WTC11 (cell line): Measurements from ENCODE around the gene HMCN1. TPM values are rescaled to one million over a fixed set of nuclear protein-coding genes. Genes with fewer than 3 reads are reported as not detected.

Experiments used
- ATAC-seq: fragments of 200-7000 bp; cut with Tn5 transposase; 2 replicates; pipeline ENCODE4 v1.10.0; 2021; ENCODE audit warnings: mild to moderate bottlenecking, moderate library complexity
- CTCF ChIA-PET: fragments of 300-600 bp; sonication (Branson Sonifier 250); formaldehyde crosslinking; loops from one replicate; lab custom pipeline; 2021; ENCODE audit warnings: antibody characterized with exemption; lab: Charles Lee
- POLR2A ChIA-PET: fragments of 350-600 bp; sonication (Branson Sonifier 250); formaldehyde crosslinking; loops from one replicate; lab custom pipeline; 2021; ENCODE audit warnings: antibody characterized with exemption; lab: Charles Lee
- DNase-seq: peaks from one replicate; pipeline ENCODE4 v3.0.0; 2021; ENCODE audit warnings: low spot score
- H3K27ac Mint-ChIP-seq: 2 replicates; pipeline ENCODE4 v1.8.0; 2021; ENCODE audit warnings: mixed read lengths
- H3K27me3 Mint-ChIP-seq: 2 replicates; pipeline ENCODE4 v1.8.0; 2021; ENCODE audit warnings: low read depth, mild to moderate bottlenecking, moderate library complexity, mixed read lengths
- H3K36me3 Mint-ChIP-seq: 2 replicates; pipeline ENCODE4 v1.8.0; 2021; ENCODE audit warnings: mixed read lengths
- H3K4me1 Mint-ChIP-seq: 2 replicates; pipeline ENCODE4 v1.8.0; 2022; ENCODE audit warnings: mixed read lengths
- H3K4me3 Mint-ChIP-seq: 2 replicates; pipeline ENCODE4 v1.8.0; 2021; ENCODE audit warnings: mild to moderate bottlenecking, moderate library complexity, mixed read lengths
- H3K9me3 Mint-ChIP-seq: 2 replicates; pipeline ENCODE4 v1.8.0; 2021; ENCODE audit warnings: mixed read lengths
- ATF1 ChIP-seq: sonication (generic); formaldehyde crosslinking; IDR thresholded peaks from 2 replicates; pipeline ENCODE4 v1.8.1; 2023; ENCODE audit warnings: mild to moderate bottlenecking, moderate library complexity, missing genetic modification reagents
- FOXK1 ChIP-seq: sonication (generic); formaldehyde crosslinking; IDR thresholded peaks from 2 replicates; pipeline ENCODE4 v1.8.0; 2022; ENCODE audit warnings: mild to moderate bottlenecking, moderate library complexity, missing genetic modification reagents
- GRHL2 ChIP-seq: fragments of 250-450 bp; sonication (Bioruptor Pico); IDR thresholded peaks from 2 replicates; pipeline ENCODE4 v1.8.0; 2022; ENCODE audit warnings: mild to moderate bottlenecking, moderate library complexity; ENCODE audit not compliant: insufficient replicate concordance, severe bottlenecking
- HMGA2 ChIP-seq: fragments of 250-450 bp; sonication (Bioruptor Pico); IDR thresholded peaks from 2 replicates; pipeline ENCODE4 v1.4.0; 2021; ENCODE audit warnings: mild to moderate bottlenecking, moderate library complexity
- IRF2 ChIP-seq: sonication (generic); formaldehyde crosslinking; IDR thresholded peaks from 2 replicates; pipeline ENCODE4 v1.8.0; 2022; ENCODE audit warnings: low read depth, missing genetic modification reagents, borderline replicate concordance
- JAZF1 ChIP-seq: fragments of 250-450 bp; sonication (Bioruptor Pico); IDR thresholded peaks from 2 replicates; pipeline ENCODE4 v1.9.0; 2021; ENCODE audit warnings: moderate library complexity, mild to moderate bottlenecking, inconsistent platforms
- NFE2L1 ChIP-seq: sonication (generic); formaldehyde crosslinking; IDR thresholded peaks from 2 replicates; pipeline ENCODE4 v1.8.1; 2023; ENCODE audit warnings: missing genetic modification reagents
- RORB ChIP-seq: fragments of 250-450 bp; sonication (Bioruptor Pico); IDR thresholded peaks from 2 replicates; pipeline ENCODE4 v1.9.0; 2021; ENCODE audit warnings: mild to moderate bottlenecking
- SMAD4 ChIP-seq: sonication (generic); formaldehyde crosslinking; IDR thresholded peaks from 2 replicates; pipeline ENCODE4 v1.8.0; 2022; ENCODE audit warnings: mild to moderate bottlenecking, missing genetic modification reagents
- ZNF263 ChIP-seq: sonication (generic); formaldehyde crosslinking; IDR thresholded peaks from 2 replicates; pipeline ENCODE4 v1.8.1; 2022; ENCODE audit warnings: low read depth, mild to moderate bottlenecking, moderate library complexity, missing genetic modification reagents
- ZNF317 ChIP-seq: sonication (generic); formaldehyde crosslinking; IDR thresholded peaks from 2 replicates; pipeline ENCODE4 v1.8.1; 2023; ENCODE audit warnings: low read depth, mild to moderate bottlenecking, moderate library complexity, missing genetic modification reagents, borderline replicate concordance
- ZNF396 ChIP-seq: fragments of 250-450 bp; sonication (Bioruptor Pico); IDR thresholded peaks from 2 replicates; pipeline ENCODE4 v1.8.0; 2021; ENCODE audit warnings: mild to moderate bottlenecking, moderate library complexity, borderline replicate concordance
- ZNF671 ChIP-seq: fragments of 250-450 bp; sonication (Bioruptor Pico); IDR thresholded peaks from 2 replicates; pipeline ENCODE4 v1.8.0; 2021; ENCODE audit warnings: mild to moderate bottlenecking
- total RNA-seq: library from RNA; stranded (reverse); gene quantifications from 3 replicates; pipeline ENCODE4 v1.2.3, GENCODE V29; 2021
- TF ChIP-seq, protein P1 (sequence below): sonication (generic); formaldehyde crosslinking; IDR thresholded peaks from 2 replicates; pipeline ENCODE4 v1.8.1; 2023; ENCODE audit warnings: mild to moderate bottlenecking, moderate library complexity, missing genetic modification reagents
- TF ChIP-seq, protein P2 (sequence below): fragments of 250-450 bp; sonication (Bioruptor Pico); IDR thresholded peaks from 2 replicates; pipeline ENCODE4 v1.9.0; 2021; ENCODE audit warnings: moderate library complexity, mild to moderate bottlenecking, inconsistent platforms, borderline replicate concordance
- TF ChIP-seq, protein P3 (sequence below): sonication (generic); formaldehyde crosslinking; IDR thresholded peaks from 2 replicates; pipeline ENCODE4 v1.8.1; 2022; ENCODE audit warnings: mild to moderate bottlenecking, moderate library complexity, missing genetic modification reagents
- TF ChIP-seq, protein P4 (sequence below): fragments of 200-600 bp; IDR thresholded peaks from 2 replicates; pipeline ENCODE4 v1.8.0; 2022; ENCODE audit warnings: antibody characterized with exemption
- TF ChIP-seq, protein P5 (sequence below): sonication (generic); formaldehyde crosslinking; IDR thresholded peaks from 2 replicates; pipeline ENCODE4 v1.8.1; 2022; ENCODE audit warnings: low read depth, missing genetic modification reagents, borderline replicate concordance
- TF ChIP-seq, protein P6 (sequence below): sonication (generic); formaldehyde crosslinking; conservative IDR thresholded peaks from 2 replicates; pipeline ENCODE4 v1.8.1; 2022; ENCODE audit warnings: mild to moderate bottlenecking, missing genetic modification reagents
- TF ChIP-seq, protein P7 (sequence below): fragments of 250-450 bp; sonication (Bioruptor Pico); IDR thresholded peaks from 2 replicates; pipeline ENCODE4 v1.9.0; 2021; ENCODE audit warnings: mild to moderate bottlenecking, borderline replicate concordance

HMCN1 gene
- total RNA-seq, 1 experiment from 2014 or later: 5.6 TPM

DNA sequence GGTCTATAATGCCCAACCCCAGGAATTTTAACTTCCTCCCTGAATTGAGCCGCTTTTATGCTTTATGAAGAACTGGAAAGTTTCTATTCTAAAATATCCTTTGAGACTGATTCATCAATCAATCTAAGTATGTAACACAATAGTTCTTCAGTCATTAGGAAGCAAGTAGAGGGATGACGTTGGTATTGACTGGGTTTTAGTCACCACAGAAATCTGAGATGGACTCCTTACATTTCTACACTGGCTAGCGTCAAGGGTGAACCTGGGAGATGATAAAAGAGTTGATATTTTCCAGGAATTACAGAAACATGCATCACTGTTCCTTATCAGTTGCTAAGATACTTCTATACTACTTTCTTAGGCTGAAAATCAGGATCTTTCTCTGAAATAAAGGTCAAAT, 308.0 kb downstream of the HMCN1 start:
- POLR2A ChIA-PET: no interaction called here
- DNase-seq: no peak
- TF ChIP-seq, protein P1, sequence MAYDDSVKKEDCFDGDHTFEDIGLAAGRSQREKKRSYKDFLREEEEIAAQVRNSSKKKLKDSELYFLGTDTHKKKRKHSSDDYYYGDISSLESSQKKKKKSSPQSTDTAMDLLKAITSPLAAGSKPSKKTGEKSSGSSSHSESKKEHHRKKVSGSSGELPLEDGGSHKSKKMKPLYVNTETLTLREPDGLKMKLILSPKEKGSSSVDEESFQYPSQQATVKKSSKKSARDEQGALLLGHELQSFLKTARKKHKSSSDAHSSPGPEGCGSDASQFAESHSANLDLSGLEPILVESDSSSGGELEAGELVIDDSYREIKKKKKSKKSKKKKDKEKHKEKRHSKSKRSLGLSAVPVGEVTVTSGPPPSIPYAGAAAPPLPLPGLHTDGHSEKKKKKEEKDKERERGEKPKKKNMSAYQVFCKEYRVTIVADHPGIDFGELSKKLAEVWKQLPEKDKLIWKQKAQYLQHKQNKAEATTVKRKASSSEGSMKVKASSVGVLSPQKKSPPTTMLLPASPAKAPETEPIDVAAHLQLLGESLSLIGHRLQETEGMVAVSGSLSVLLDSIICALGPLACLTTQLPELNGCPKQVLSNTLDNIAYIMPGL: no peak
- TF ChIP-seq, protein P2, sequence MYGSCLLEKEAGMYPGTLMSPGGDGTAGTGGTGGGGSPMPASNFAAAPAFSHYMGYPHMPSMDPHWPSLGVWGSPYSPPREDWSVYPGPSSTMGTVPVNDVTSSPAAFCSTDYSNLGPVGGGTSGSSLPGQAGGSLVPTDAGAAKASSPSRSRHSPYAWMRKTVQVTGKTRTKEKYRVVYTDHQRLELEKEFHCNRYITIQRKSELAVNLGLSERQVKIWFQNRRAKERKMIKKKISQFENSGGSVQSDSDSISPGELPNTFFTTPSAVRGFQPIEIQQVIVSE: no peak
- TF ChIP-seq ZNF671: no peak
- TF ChIP-seq NFE2L1 (CRISPR knock-in tag): no peak
- no peak for TF ChIP-seq ZNF317
- no peak for TF ChIP-seq GRHL2 (CRISPR knock-in tag)
- no peak for TF ChIP-seq SMAD4 (CRISPR knock-in tag)
- TF ChIP-seq, protein P3, sequence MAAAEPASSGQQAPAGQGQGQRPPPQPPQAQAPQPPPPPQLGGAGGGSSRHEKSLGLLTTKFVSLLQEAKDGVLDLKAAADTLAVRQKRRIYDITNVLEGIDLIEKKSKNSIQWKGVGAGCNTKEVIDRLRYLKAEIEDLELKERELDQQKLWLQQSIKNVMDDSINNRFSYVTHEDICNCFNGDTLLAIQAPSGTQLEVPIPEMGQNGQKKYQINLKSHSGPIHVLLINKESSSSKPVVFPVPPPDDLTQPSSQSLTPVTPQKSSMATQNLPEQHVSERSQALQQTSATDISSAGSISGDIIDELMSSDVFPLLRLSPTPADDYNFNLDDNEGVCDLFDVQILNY (CRISPR knock-in tag): no peak
- TF ChIP-seq, protein P4, sequence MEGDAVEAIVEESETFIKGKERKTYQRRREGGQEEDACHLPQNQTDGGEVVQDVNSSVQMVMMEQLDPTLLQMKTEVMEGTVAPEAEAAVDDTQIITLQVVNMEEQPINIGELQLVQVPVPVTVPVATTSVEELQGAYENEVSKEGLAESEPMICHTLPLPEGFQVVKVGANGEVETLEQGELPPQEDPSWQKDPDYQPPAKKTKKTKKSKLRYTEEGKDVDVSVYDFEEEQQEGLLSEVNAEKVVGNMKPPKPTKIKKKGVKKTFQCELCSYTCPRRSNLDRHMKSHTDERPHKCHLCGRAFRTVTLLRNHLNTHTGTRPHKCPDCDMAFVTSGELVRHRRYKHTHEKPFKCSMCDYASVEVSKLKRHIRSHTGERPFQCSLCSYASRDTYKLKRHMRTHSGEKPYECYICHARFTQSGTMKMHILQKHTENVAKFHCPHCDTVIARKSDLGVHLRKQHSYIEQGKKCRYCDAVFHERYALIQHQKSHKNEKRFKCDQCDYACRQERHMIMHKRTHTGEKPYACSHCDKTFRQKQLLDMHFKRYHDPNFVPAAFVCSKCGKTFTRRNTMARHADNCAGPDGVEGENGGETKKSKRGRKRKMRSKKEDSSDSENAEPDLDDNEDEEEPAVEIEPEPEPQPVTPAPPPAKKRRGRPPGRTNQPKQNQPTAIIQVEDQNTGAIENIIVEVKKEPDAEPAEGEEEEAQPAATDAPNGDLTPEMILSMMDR: no peak
- no peak for TF ChIP-seq ZNF263 (CRISPR knock-in tag)
- no peak for TF ChIP-seq FOXK1 (CRISPR knock-in tag)
- TF ChIP-seq RORB (CRISPR knock-in tag): no peak
- TF ChIP-seq, protein P5, sequence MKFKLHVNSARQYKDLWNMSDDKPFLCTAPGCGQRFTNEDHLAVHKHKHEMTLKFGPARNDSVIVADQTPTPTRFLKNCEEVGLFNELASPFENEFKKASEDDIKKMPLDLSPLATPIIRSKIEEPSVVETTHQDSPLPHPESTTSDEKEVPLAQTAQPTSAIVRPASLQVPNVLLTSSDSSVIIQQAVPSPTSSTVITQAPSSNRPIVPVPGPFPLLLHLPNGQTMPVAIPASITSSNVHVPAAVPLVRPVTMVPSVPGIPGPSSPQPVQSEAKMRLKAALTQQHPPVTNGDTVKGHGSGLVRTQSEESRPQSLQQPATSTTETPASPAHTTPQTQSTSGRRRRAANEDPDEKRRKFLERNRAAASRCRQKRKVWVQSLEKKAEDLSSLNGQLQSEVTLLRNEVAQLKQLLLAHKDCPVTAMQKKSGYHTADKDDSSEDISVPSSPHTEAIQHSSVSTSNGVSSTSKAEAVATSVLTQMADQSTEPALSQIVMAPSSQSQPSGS (CRISPR knock-in tag): no peak
- TF ChIP-seq ATF1 (CRISPR knock-in tag): no peak
- TF ChIP-seq ZNF396 (CRISPR knock-in tag): no peak
- TF ChIP-seq HMGA2: no peak
- TF ChIP-seq IRF2: no peak
- TF ChIP-seq, protein P6, sequence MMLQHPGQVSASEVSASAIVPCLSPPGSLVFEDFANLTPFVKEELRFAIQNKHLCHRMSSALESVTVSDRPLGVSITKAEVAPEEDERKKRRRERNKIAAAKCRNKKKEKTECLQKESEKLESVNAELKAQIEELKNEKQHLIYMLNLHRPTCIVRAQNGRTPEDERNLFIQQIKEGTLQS (CRISPR knock-in tag): no peak
- TF ChIP-seq, protein P7, sequence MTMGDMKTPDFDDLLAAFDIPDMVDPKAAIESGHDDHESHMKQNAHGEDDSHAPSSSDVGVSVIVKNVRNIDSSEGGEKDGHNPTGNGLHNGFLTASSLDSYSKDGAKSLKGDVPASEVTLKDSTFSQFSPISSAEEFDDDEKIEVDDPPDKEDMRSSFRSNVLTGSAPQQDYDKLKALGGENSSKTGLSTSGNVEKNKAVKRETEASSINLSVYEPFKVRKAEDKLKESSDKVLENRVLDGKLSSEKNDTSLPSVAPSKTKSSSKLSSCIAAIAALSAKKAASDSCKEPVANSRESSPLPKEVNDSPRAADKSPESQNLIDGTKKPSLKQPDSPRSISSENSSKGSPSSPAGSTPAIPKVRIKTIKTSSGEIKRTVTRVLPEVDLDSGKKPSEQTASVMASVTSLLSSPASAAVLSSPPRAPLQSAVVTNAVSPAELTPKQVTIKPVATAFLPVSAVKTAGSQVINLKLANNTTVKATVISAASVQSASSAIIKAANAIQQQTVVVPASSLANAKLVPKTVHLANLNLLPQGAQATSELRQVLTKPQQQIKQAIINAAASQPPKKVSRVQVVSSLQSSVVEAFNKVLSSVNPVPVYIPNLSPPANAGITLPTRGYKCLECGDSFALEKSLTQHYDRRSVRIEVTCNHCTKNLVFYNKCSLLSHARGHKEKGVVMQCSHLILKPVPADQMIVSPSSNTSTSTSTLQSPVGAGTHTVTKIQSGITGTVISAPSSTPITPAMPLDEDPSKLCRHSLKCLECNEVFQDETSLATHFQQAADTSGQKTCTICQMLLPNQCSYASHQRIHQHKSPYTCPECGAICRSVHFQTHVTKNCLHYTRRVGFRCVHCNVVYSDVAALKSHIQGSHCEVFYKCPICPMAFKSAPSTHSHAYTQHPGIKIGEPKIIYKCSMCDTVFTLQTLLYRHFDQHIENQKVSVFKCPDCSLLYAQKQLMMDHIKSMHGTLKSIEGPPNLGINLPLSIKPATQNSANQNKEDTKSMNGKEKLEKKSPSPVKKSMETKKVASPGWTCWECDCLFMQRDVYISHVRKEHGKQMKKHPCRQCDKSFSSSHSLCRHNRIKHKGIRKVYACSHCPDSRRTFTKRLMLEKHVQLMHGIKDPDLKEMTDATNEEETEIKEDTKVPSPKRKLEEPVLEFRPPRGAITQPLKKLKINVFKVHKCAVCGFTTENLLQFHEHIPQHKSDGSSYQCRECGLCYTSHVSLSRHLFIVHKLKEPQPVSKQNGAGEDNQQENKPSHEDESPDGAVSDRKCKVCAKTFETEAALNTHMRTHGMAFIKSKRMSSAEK (CRISPR knock-in tag): no peak
- no peak for TF ChIP-seq JAZF1 (CRISPR knock-in tag)
- TF ChIP-seq, all 79 proteins: peak for 0
- Mint-ChIP-seq H3K27me3 (no peaks in the 10 kb centered on the region), H3K9me3 (no peaks in the 10 kb centered on the region), H3K36me3 (no peaks in the 10 kb centered on the region), H3K27ac (no peak overlapping the region), H3K4me1 (peaks cover 2% of the 10 kb centered on the region; the same call in 1 of the 2 replicates), H3K4me3 (no peak overlapping the region)
- ATAC-seq: no peak
- CTCF ChIA-PET: no interaction called here
